ENCODE measurements around the gene PRAMEF1. TPM values are rescaled to one million over a fixed set of nuclear protein-coding genes. Genes with fewer than 3 reads are reported as not detected.
"Not testable (repeated sequence)": the region's sequence is repeated elsewhere in the genome, so short reads cannot be mapped to it uniquely, and the experiment has no call there.

The PRAMEF1 gene
- polyA plus RNA-seq, 1 experiment: not detected

GRCh38 chr1:12774801-12775345 is 16.3 kb upstream of the PRAMEF1 start:
- H3K9me3 ChIP-seq (ENCODE audit: control insufficient read depth, insufficient read depth, low read length): peaks cover 34% of the 10 kb centered on the region
- TF ChIP-seq CTCF (IDR thresholded peaks at IDR 0.05; ENCODE audit: low read depth, low read length): no peak
- no peak for DNase-seq (ENCODE audit: low read depth, low spot score)
- no peaks in the 10 kb centered on the region for H3K27me3 ChIP-seq (ENCODE audit: control insufficient read depth, insufficient read depth, low read length)
- H3K27ac ChIP-seq (ENCODE audit: low read depth, low read length): no peak overlapping the region
- POLR2A ChIA-PET: no interaction called here
- CTCF ChIA-PET: no interaction called here
- no peak overlapping the region for H3K4me3 ChIP-seq (ENCODE audit: low read depth, low read length)

- no peaks in the 10 kb centered on the region for H3K27me3 ChIP-seq (ENCODE audit: control insufficient read depth, insufficient read depth, low read length)
- H3K9me3 ChIP-seq (ENCODE audit: control insufficient read depth, insufficient read depth, low read length): peaks cover 28% of the 10 kb centered on the region
- H3K4me3 ChIP-seq (ENCODE audit: low read depth, low read length): no peak overlapping the region
- POLR2A ChIA-PET: no interaction called here
- no peak overlapping the region for H3K27ac ChIP-seq (ENCODE audit: low read depth, low read length)
- no peak for DNase-seq (ENCODE audit: low read depth, low spot score)
- CTCF ChIA-PET: no interaction called here
- TF ChIP-seq CTCF (IDR thresholded peaks at IDR 0.05; ENCODE audit: low read depth, low read length): no peak
These were observed 15.8 kb upstream of the PRAMEF1 start for GRCh38 chr1:12775443-12775842.

GRCh38 chr1:12776801-12777557 is 14.2 kb upstream of the PRAMEF1 start:
- H3K9me3 ChIP-seq (ENCODE audit: control insufficient read depth, insufficient read depth, low read length): peaks cover 25% of the 10 kb centered on the region
- H3K4me3 ChIP-seq (ENCODE audit: low read depth, low read length): no peak overlapping the region
- no peak for DNase-seq (ENCODE audit: low read depth, low spot score)
- ChIA-PET POLR2A (no interaction called here), CTCF (no interaction called here)
- H3K27me3 ChIP-seq (ENCODE audit: control insufficient read depth, insufficient read depth, low read length): no peaks in the 10 kb centered on the region
- no peak for TF ChIP-seq CTCF (IDR thresholded peaks at IDR 0.05; ENCODE audit: low read depth, low read length)
- H3K27ac ChIP-seq (ENCODE audit: low read depth, low read length): no peak overlapping the region

GRCh38 chr1:12778061-12778460 is 13.1 kb upstream of the PRAMEF1 start:
- Histone ChIP-seq H3K4me3 (ENCODE audit: low read depth, low read length) (no peak overlapping the region), H3K27ac (ENCODE audit: low read depth, low read length) (no peak overlapping the region), H3K9me3 (ENCODE audit: control insufficient read depth, insufficient read depth, low read length) (peaks cover 25% of the 10 kb centered on the region), H3K27me3 (ENCODE audit: control insufficient read depth, insufficient read depth, low read length) (no peaks in the 10 kb centered on the region)
- CTCF ChIA-PET: no interaction called here
- no peak for DNase-seq (ENCODE audit: low read depth, low spot score)
- TF ChIP-seq CTCF (IDR thresholded peaks at IDR 0.05; ENCODE audit: low read depth, low read length): no peak
- POLR2A ChIA-PET: no interaction called here

- no peak overlapping the region for H3K4me3 ChIP-seq (ENCODE audit: low read depth, low read length)
- CTCF ChIA-PET: no interaction called here
- TF ChIP-seq CTCF (IDR thresholded peaks at IDR 0.05; ENCODE audit: low read depth, low read length): no peak
- no peak overlapping the region for H3K27ac ChIP-seq (ENCODE audit: low read depth, low read length)
- H3K9me3 ChIP-seq (ENCODE audit: control insufficient read depth, insufficient read depth, low read length): peaks cover 28% of the 10 kb centered on the region
- no peak for DNase-seq (ENCODE audit: low read depth, low spot score)
- POLR2A ChIA-PET: no interaction called here
- H3K27me3 ChIP-seq (ENCODE audit: control insufficient read depth, insufficient read depth, low read length): no peaks in the 10 kb centered on the region
These were observed 12.3 kb upstream of the PRAMEF1 start for GRCh38 chr1:12778907-12779306.

GRCh38 chr1:12781488-12781887 is 9.7 kb upstream of the PRAMEF1 start:
- not testable (repeated sequence) for H3K27ac ChIP-seq (ENCODE audit: low read depth, low read length)

GRCh38 chr1:12783783-12784182 is 7.4 kb upstream of the PRAMEF1 start:
- POLR2A ChIA-PET; DNase-seq (ENCODE audit: low read depth, low spot score); H3K4me3 ChIP-seq (ENCODE audit: low read depth, low read length); H3K27me3 ChIP-seq (ENCODE audit: control insufficient read depth, insufficient read depth, low read length); H3K27ac ChIP-seq (ENCODE audit: low read depth, low read length); H3K9me3 ChIP-seq (ENCODE audit: control insufficient read depth, insufficient read depth, low read length); CTCF ChIA-PET: not testable (repeated sequence)

More at GRCh38 chr1:12781488-12781887, 9.7 kb upstream of the PRAMEF1 start:
- peaks cover 16% of the 10 kb centered on the region for H3K9me3 ChIP-seq (ENCODE audit: control insufficient read depth, insufficient read depth, low read length)
- H3K27me3 ChIP-seq (ENCODE audit: control insufficient read depth, insufficient read depth, low read length); CTCF ChIA-PET; H3K4me3 ChIP-seq (ENCODE audit: low read depth, low read length); DNase-seq (ENCODE audit: low read depth, low spot score); POLR2A ChIA-PET: not testable (repeated sequence)

- H3K27ac ChIP-seq (ENCODE audit: low read depth, low read length); DNase-seq (ENCODE audit: low read depth, low spot score); CTCF ChIA-PET; H3K27me3 ChIP-seq (ENCODE audit: control insufficient read depth, insufficient read depth, low read length); H3K4me3 ChIP-seq (ENCODE audit: low read depth, low read length); H3K9me3 ChIP-seq (ENCODE audit: control insufficient read depth, insufficient read depth, low read length); POLR2A ChIA-PET: not testable (repeated sequence)
These were observed 6.5 kb upstream of the PRAMEF1 start for GRCh38 chr1:12784729-12785128.

All from AG04450 (cell line).